ENCODE measurements around the gene TVP23A.
"Not testable (repeated sequence)": the region's sequence is repeated elsewhere in the genome, so short reads cannot be mapped to it uniquely, and the experiment has no call there.

Gene TVP23A

GRCh38 chr16:10787304-10787703, 31.3 kb downstream of the TVP23A start:
- no peaks in the 10 kb centered on the region for H3K9me3 ChIP-seq
- intact Hi-C loops (cut with DNase I; ENCODE audit: low total_unique reads) = no loop called here
- DNase-seq = no peak
- TF ChIP-seq, protein P1, sequence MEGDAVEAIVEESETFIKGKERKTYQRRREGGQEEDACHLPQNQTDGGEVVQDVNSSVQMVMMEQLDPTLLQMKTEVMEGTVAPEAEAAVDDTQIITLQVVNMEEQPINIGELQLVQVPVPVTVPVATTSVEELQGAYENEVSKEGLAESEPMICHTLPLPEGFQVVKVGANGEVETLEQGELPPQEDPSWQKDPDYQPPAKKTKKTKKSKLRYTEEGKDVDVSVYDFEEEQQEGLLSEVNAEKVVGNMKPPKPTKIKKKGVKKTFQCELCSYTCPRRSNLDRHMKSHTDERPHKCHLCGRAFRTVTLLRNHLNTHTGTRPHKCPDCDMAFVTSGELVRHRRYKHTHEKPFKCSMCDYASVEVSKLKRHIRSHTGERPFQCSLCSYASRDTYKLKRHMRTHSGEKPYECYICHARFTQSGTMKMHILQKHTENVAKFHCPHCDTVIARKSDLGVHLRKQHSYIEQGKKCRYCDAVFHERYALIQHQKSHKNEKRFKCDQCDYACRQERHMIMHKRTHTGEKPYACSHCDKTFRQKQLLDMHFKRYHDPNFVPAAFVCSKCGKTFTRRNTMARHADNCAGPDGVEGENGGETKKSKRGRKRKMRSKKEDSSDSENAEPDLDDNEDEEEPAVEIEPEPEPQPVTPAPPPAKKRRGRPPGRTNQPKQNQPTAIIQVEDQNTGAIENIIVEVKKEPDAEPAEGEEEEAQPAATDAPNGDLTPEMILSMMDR (IDR thresholded peaks at IDR 0.05) = no peak
- H3K36me3 ChIP-seq = no peaks in the 10 kb centered on the region
- H3K4me3 ChIP-seq = no peak overlapping the region
- no peak overlapping the region for H3K27ac ChIP-seq
- no peaks in the 10 kb centered on the region for H3K4me1 ChIP-seq
- no peaks in the 10 kb centered on the region for H3K27me3 ChIP-seq

- Histone ChIP-seq H3K4me1 (no peaks in the 10 kb centered on the region), H3K9me3 (no peaks in the 10 kb centered on the region), H3K36me3 (no peaks in the 10 kb centered on the region), H3K27ac (no peak overlapping the region), H3K4me3 (no peak overlapping the region), H3K27me3 (no peaks in the 10 kb centered on the region)
- intact Hi-C loops (cut with DNase I; ENCODE audit: low total_unique reads) = no loop called here
- TF ChIP-seq, protein P1 (IDR thresholded peaks at IDR 0.05) = no peak
- DNase-seq = no peak
Measured at GRCh38 chr16:10782628-10783027, 36.0 kb downstream of the TVP23A start.

DNA sequence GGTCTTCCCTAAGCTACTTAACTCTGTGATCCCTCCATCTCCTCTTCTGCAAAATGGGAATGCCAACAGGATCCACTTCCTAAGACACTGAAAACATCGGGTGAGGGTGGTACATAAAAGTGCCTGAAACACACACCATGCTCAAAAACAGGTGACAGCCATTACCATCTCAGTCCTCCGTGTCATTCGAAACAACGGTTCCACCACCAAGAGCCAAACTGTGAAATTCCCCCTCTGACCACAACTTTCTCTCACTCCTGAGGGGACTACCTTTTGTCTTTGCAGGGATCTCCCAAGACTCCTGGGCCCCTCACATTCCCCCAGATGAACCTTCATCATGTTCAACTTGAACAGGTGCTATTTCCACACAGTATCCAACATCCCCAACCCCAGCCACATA, 38.0 kb downstream of the TVP23A start:
- Histone ChIP-seq H3K9me3 (no peaks in the 10 kb centered on the region), H3K27ac (no peak overlapping the region), H3K27me3 (no peaks in the 10 kb centered on the region), H3K4me3 (no peak overlapping the region), H3K36me3 (no peaks in the 10 kb centered on the region), H3K4me1 (no peaks in the 10 kb centered on the region)
- TF ChIP-seq, protein P1 (IDR thresholded peaks at IDR 0.05) = no peak
- intact Hi-C loops (cut with DNase I; ENCODE audit: low total_unique reads) = no loop called here
- DNase-seq = no peak

- H3K27ac ChIP-seq = not testable (repeated sequence)
Measured at GRCh38 chr16:10779908-10780307, 38.7 kb downstream of the TVP23A start.

DNA sequence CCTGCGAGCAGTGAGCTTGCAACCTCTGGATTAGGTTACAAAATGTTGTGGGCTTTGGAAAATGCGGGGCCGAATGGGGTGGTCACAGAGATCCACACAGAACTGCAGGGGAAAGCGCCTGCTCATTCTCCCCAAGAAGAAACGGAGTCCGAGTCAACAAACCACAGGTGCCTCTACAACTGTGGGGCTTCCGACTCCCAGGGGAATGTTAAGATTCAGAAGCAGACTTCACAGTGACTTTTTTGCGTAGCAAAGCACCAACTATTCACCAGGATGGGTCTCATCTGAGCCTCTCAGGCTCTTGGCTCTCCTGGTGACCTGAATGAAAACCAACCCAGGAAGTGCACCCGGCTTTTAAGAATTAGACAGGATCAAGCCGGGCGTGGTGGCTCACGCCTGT, 41.2 kb downstream of the TVP23A start:
- DNase-seq = no peak
- Histone ChIP-seq H3K27ac (no peak overlapping the region), H3K4me1 (no peaks in the 10 kb centered on the region), H3K27me3 (no peaks in the 10 kb centered on the region), H3K36me3 (no peaks in the 10 kb centered on the region), H3K4me3 (no peak overlapping the region), H3K9me3 (no peaks in the 10 kb centered on the region)
- TF ChIP-seq, protein P1 (IDR thresholded peaks at IDR 0.05) = no peak
- intact Hi-C loops (cut with DNase I; ENCODE audit: low total_unique reads) = no loop called here

More at GRCh38 chr16:10779908-10780307, 38.7 kb downstream of the TVP23A start:
- H3K36me3 ChIP-seq; DNase-seq; H3K4me1 ChIP-seq; intact Hi-C loops (cut with DNase I; ENCODE audit: low total_unique reads); H3K4me3 ChIP-seq; H3K27me3 ChIP-seq; H3K9me3 ChIP-seq: not testable (repeated sequence)

DNA sequence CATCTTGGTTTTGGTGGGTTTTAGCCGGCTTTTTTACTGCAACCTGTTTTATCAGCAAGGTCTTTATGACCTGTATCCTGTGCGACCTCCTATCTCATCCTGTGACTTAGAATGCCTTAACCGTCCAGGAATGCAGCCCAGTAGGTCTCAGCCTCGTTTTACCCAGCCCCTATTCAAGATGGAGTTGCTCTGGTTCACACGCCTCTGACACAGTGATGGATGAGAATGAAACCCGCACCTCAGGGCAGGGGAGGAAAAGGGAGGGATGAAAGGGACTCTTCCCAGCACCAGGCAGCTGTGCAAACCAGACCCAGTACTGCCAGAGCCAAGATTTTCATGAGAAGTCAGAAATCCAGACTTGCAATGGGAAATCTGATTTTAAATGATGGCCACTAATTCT, 41.7 kb downstream of the TVP23A start:
- H3K4me1 ChIP-seq; intact Hi-C loops (cut with DNase I; ENCODE audit: low total_unique reads); H3K36me3 ChIP-seq; H3K9me3 ChIP-seq; DNase-seq; H3K27me3 ChIP-seq; H3K4me3 ChIP-seq; H3K27ac ChIP-seq: not testable (repeated sequence)

GRCh38 chr16:10776280-10776679, 42.3 kb downstream of the TVP23A start:
- Histone ChIP-seq H3K27me3 (no peaks in the 10 kb centered on the region), H3K4me1 (no peaks in the 10 kb centered on the region), H3K36me3 (no peaks in the 10 kb centered on the region), H3K9me3 (no peaks in the 10 kb centered on the region), H3K27ac (no peak overlapping the region), H3K4me3 (no peak overlapping the region)
- intact Hi-C loops (cut with DNase I; ENCODE audit: low total_unique reads) = no loop called here
- TF ChIP-seq, protein P1 (IDR thresholded peaks at IDR 0.05) = no peak
- no peak for DNase-seq
